Fibroblast of lung (primary cell): ENCODE results near the gene COG5.

Source experiments
- EZH2 ChIP-seq: IDR thresholded peaks from 2 replicates; pipeline ENCODE4 v1.5.1; 2012; ENCODE audit warnings: low read length, control low read depth, mild to moderate bottlenecking; ENCODE audit errors: missing control alignments
- TF ChIP-seq, protein P1 (sequence below), 2 donors: IDR thresholded peaks in 1 of 2; conservative IDR thresholded peaks in 1 of 2; 1 replicate in 1 of 2; 2 replicates in 1 of 2; pipeline ENCODE4 v1.5.1; 2011 to 2012; ENCODE audit warnings: low read length in 2 of 2, control low read depth in 1 of 2, inconsistent platforms in 1 of 2, low read depth in 1 of 2, mild to moderate bottlenecking in 1 of 2

DNA sequence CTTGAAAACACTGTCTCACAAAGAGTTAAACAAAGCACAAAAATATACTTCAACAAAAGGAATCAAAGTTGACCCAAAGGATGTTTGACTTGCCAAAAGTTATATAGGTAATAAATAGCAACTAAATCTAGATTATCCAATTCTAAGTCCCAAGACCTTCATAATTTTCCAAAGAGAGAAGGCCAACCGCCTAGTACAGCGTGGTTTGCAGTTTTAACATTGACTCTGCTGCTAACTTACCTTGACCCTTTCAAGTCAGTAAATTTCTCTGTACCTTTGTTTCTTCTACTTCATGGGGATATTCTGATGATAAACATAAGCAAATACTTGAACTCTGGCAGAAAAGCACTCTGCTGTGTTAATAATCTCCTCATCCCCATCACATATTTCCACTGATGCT lies 95.7 kb downstream of the COG5 start:
- TF ChIP-seq, protein P1, sequence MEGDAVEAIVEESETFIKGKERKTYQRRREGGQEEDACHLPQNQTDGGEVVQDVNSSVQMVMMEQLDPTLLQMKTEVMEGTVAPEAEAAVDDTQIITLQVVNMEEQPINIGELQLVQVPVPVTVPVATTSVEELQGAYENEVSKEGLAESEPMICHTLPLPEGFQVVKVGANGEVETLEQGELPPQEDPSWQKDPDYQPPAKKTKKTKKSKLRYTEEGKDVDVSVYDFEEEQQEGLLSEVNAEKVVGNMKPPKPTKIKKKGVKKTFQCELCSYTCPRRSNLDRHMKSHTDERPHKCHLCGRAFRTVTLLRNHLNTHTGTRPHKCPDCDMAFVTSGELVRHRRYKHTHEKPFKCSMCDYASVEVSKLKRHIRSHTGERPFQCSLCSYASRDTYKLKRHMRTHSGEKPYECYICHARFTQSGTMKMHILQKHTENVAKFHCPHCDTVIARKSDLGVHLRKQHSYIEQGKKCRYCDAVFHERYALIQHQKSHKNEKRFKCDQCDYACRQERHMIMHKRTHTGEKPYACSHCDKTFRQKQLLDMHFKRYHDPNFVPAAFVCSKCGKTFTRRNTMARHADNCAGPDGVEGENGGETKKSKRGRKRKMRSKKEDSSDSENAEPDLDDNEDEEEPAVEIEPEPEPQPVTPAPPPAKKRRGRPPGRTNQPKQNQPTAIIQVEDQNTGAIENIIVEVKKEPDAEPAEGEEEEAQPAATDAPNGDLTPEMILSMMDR (conservative IDR thresholded peaks at IDR 0.05 in 1 of 2, IDR thresholded peaks at IDR 0.05 in 1 of 2; ENCODE audit: low read depth in 1 of 2, low read length in 2 of 2) = no peak
- no peak for TF ChIP-seq EZH2
